Measurements from ENCODE around the gene CAMSAP1.

DNA sequence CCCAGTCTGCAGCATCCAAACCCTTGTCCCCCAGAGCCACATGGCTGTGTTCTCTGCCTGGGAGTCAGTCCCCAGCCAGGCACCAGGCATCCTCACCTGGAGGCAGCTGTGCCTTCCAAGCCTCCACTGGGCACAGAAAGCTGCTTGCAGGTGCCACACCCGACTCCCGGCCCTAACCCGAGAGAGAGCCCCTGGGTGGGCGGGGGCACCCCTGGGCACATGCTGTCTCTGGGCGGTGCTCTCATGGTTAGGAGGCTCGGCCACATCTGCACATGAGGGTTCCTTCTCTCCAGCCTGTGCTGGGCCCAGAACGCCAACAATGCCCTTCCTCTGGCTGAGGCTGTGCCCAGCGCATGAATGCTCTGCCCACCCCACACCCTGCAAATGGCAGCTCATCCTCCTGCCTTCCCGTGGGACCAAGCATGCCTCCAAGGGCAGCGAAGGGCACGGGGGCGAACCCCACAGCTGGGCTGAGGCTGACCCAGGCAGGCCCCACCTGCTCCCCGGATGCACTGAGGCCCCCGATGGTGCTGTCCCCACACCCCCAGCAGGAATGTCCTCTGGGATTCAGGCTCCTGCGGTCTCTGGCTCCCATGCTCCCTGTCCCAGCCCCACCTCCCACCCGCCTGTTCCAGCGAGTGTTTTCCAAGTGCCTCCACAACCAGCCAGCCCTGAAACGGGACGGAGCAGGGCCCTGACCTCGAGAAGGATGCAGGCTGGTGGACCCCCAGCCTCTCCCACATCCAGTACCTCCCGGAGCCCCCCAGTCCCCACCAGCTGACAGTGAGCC, 22.5 kb upstream of the CAMSAP1 start:
- TF ChIP-seq, protein P1, sequence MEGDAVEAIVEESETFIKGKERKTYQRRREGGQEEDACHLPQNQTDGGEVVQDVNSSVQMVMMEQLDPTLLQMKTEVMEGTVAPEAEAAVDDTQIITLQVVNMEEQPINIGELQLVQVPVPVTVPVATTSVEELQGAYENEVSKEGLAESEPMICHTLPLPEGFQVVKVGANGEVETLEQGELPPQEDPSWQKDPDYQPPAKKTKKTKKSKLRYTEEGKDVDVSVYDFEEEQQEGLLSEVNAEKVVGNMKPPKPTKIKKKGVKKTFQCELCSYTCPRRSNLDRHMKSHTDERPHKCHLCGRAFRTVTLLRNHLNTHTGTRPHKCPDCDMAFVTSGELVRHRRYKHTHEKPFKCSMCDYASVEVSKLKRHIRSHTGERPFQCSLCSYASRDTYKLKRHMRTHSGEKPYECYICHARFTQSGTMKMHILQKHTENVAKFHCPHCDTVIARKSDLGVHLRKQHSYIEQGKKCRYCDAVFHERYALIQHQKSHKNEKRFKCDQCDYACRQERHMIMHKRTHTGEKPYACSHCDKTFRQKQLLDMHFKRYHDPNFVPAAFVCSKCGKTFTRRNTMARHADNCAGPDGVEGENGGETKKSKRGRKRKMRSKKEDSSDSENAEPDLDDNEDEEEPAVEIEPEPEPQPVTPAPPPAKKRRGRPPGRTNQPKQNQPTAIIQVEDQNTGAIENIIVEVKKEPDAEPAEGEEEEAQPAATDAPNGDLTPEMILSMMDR (conservative IDR thresholded peaks at IDR 0.05 in 1 of 2, IDR thresholded peaks at IDR 0.05 in 1 of 2; ENCODE audit: low read depth in 1 of 2, low read length in 2 of 2), result no peak
- TF ChIP-seq EZH2 (IDR thresholded peaks at IDR 0.05; ENCODE audit: low read length, missing control alignments), result no peak
